ENCODE data around the gene IQSEC3. TPM values are rescaled to one million over a fixed set of nuclear protein-coding genes. Genes with fewer than 3 reads are reported as not detected.

IQSEC3 gene
- total RNA-seq, 1 experiment from 2014 or later = 0.55 TPM

GRCh38 chr12:20757-21156 is 45.8 kb upstream of the IQSEC3 start:
- no peak overlapping the region for H2BK20ac ChIP-seq (ENCODE audit: low read depth, low read length, poor library complexity, severe bottlenecking)
- no peaks in the 10 kb centered on the region for H4K20me1 ChIP-seq (ENCODE audit: control insufficient read depth, insufficient read depth, insufficient read length)
- no CpG with 5 or more reads among the region's 6 CpGs for WGBS (ENCODE audit: extremely low coverage, insufficient read length, low lambda C conversion rate)
- H3K4me1 ChIP-seq (ENCODE audit: insufficient read depth, low read length) = no peaks in the 10 kb centered on the region
- no peak overlapping the region for H2AK5ac ChIP-seq (ENCODE audit: insufficient read length, low read length)
- Mint-ChIP-seq H3K27ac (no peak overlapping the region), H3K9me3 (no peaks in the 10 kb centered on the region), H3K27me3 (ENCODE audit: low read depth) (no peaks in the 10 kb centered on the region), H3K4me3 (no peak overlapping the region), H3K36me3 (ENCODE audit: insufficient read depth in 1 of 3, low read depth in 3 of 3) (peaks cover 8 to 19% (median 12%) of the 10 kb centered on the region in 3 experiments; a peak in 6 of 7 replicates), H3K4me1 (no peaks in the 10 kb centered on the region)
- no peak overlapping the region for H4K8ac ChIP-seq (replicated peaks; ENCODE audit: insufficient read length, low read depth, low read length)
- no peak overlapping the region for H2BK15ac ChIP-seq (ENCODE audit: low read depth, low read length)
- H3K79me1 ChIP-seq (ENCODE audit: insufficient read depth, low read depth, low read length, poor library complexity, severe bottlenecking) = no peaks in the 10 kb centered on the region
- no peak overlapping the region for H3K18ac ChIP-seq (ENCODE audit: insufficient read length, low read depth, low read length)
- no peak overlapping the region for H2BK120ac ChIP-seq (ENCODE audit: low read depth, low read length, poor library complexity, severe bottlenecking)
- H3K23ac ChIP-seq (ENCODE audit: insufficient read length, low read depth, low read length) = no peak overlapping the region
- no peak for DNase-seq
- no peak overlapping the region for H4K5ac ChIP-seq (ENCODE audit: insufficient read length, low read depth, low read length)
- H2AFZ ChIP-seq (ENCODE audit: low read length) = no peak overlapping the region
- H3K9ac ChIP-seq (ENCODE audit: extremely low read depth, insufficient read length, low read length) = no peak overlapping the region
- no peak overlapping the region for H3K56ac ChIP-seq (ENCODE audit: insufficient read length, low read depth, low read length)
- H3K27me3 ChIP-seq (ENCODE audit: insufficient read depth, low read length) = no peaks in the 10 kb centered on the region
- no peak overlapping the region for H3K4me2 ChIP-seq (ENCODE audit: insufficient read depth, insufficient read length, low read length)
- no peak overlapping the region for H3K4ac ChIP-seq (ENCODE audit: low read depth, low read length)
- no peak overlapping the region for H3K14ac ChIP-seq (ENCODE audit: insufficient read depth, low read length)
- no peaks in the 10 kb centered on the region for H3K9me3 ChIP-seq (ENCODE audit: control insufficient read depth, low read depth, low read length)
- no peak overlapping the region for H2BK12ac ChIP-seq (ENCODE audit: insufficient read length, low read depth, low read length)
- TF ChIP-seq CTCF (conservative IDR thresholded peaks at IDR 0.05) = no peak
- H3K27ac ChIP-seq (ENCODE audit: insufficient read length, low read depth, low read length) = no peak overlapping the region
- H3K23me2 ChIP-seq (ENCODE audit: insufficient read length, low read depth, low read length, poor library complexity, severe bottlenecking) = no peaks in the 10 kb centered on the region
- no peak overlapping the region for H4K91ac ChIP-seq (ENCODE audit: insufficient read length, low read depth, low read length)
- H3T11ph ChIP-seq (ENCODE audit: low read length) = no peak overlapping the region
- no peaks in the 10 kb centered on the region for H3K79me2 ChIP-seq (ENCODE audit: insufficient read depth, low read length)
- H2BK5ac ChIP-seq (ENCODE audit: insufficient read length, low read length) = no peak overlapping the region

Measured in H9 (cell line).